ENCODE data around the gene C15orf40.

DNA sequence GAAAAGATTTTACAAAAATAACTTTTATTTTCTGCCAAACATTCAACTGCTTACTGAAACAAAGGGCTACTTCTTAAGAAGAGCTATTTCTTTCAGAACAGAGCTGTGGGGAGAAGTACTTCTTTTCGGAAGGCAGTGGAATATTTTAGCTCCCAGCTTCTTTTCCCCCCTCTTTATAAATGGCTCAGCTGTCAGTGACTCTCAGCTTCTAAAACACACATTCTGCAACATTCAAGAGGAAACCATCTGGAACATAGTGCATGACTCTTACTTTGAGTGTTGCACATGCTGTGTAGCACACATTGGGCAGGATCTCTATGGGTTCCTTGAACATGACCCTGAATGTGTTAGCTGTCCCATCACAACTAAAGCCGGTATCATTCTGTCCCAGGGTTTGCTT lies 7.0 kb upstream of the C15orf40 start:
- no peak for TF ChIP-seq POLR2A (IDR thresholded peaks at IDR 0.05)
- TF ChIP-seq, protein P1, sequence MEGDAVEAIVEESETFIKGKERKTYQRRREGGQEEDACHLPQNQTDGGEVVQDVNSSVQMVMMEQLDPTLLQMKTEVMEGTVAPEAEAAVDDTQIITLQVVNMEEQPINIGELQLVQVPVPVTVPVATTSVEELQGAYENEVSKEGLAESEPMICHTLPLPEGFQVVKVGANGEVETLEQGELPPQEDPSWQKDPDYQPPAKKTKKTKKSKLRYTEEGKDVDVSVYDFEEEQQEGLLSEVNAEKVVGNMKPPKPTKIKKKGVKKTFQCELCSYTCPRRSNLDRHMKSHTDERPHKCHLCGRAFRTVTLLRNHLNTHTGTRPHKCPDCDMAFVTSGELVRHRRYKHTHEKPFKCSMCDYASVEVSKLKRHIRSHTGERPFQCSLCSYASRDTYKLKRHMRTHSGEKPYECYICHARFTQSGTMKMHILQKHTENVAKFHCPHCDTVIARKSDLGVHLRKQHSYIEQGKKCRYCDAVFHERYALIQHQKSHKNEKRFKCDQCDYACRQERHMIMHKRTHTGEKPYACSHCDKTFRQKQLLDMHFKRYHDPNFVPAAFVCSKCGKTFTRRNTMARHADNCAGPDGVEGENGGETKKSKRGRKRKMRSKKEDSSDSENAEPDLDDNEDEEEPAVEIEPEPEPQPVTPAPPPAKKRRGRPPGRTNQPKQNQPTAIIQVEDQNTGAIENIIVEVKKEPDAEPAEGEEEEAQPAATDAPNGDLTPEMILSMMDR (IDR thresholded peaks at IDR 0.05): no peak
